H1 (cell line): ENCODE data around the gene LRRC74A. TPM values are rescaled to one million over a fixed set of nuclear protein-coding genes. Genes with fewer than 3 reads are reported as not detected.
A peak's percentile ranks its signal among the peaks of the same experiment; 100 is the strongest.

Source experiments
- CHD1 ChIP-seq: IDR thresholded peaks from 2 replicates; pipeline ENCODE4 v1.6.1; 2012; ENCODE audit warnings: low read depth, low read length, improper control_type of control experiment
- ZNF274 ChIP-seq: IDR thresholded peaks from 2 replicates; pipeline ENCODE4 v1.7.0; 2012; ENCODE audit warnings: low read length, borderline replicate concordance; ENCODE audit errors: extremely low read depth
- polyA plus RNA-seq, 7 experiments: library from polyadenylated mRNA; depleted of rRNA in 3 of 7; stranded (reverse) in 5 of 7; unstranded in 2 of 7; fragments of >200 nt in 5 of 7; fragments of 200-250 nt in 2 of 7; gene quantifications; 1 replicate in 5 of 7; 2 replicates in 1 of 7; 4 replicates in 1 of 7; pipeline versions ENCODE4 v1.2.1 to v1.2.3, GENCODE V29; 2011 to 2013; ENCODE audit warnings: missing spikeins in 2 of 7, mixed read lengths in 2 of 7
- total RNA-seq: library from RNA; stranded (reverse); fragmentation: NEBNext Ultra II Directional; extraction: Animal tissue kit (Norgen Biotek cat#: 25700); gene quantifications from 2 replicates; pipeline ENCODE4 v1.2.1, GENCODE V29; 2021
- TF ChIP-seq, protein P1 (sequence below): fragments of 300-600 bp; sonication (generic); IDR thresholded peaks from 2 replicates; pipeline ENCODE4 v1.7.1; 2012; ENCODE audit warnings: low read length, moderate library complexity, mild to moderate bottlenecking, inconsistent platforms; ENCODE audit not compliant: insufficient replicate concordance
- TF ChIP-seq, protein P2 (sequence below), 3 experiments: IDR thresholded peaks; 1 replicate in 2 of 3; 2 replicates in 1 of 3; pipeline versions ENCODE4 v1.5.1 to v1.6.1; 2011; ENCODE audit warnings: low read length in 3 of 3, mild to moderate bottlenecking in 3 of 3, inconsistent platforms in 2 of 3, low read depth in 1 of 3, moderate library complexity in 1 of 3; ENCODE audit not compliant: insufficient read depth in 1 of 3; ENCODE audit errors: control extremely low read depth in 1 of 3

Gene LRRC74A
- total and polyA plus RNA-seq, 2 of the 8 experiments (the other 6 are each of a cell fraction or from before 2014, with no cell fraction given), result not detected

DNA sequence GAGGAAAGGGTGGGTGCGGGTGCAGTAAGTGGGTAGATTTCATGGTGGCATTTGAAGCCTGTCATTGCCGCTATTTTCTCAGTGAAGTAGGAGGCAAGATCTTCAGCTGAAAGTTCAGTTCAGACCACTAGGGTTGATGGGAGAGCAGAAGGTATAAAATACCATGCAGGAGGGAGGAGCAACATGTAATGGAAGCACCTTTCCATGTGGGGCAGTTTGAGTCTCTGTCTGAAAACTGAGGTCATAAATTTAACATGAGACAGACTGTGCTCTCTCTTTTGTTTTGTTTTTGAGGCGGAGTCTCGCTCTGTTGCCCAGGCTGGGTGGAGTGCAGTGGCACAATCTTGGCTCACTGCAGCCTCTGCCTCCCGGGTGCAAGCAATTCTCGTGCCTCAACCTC, 22.7 kb downstream of the LRRC74A start (continued):
- TF ChIP-seq, protein P1, sequence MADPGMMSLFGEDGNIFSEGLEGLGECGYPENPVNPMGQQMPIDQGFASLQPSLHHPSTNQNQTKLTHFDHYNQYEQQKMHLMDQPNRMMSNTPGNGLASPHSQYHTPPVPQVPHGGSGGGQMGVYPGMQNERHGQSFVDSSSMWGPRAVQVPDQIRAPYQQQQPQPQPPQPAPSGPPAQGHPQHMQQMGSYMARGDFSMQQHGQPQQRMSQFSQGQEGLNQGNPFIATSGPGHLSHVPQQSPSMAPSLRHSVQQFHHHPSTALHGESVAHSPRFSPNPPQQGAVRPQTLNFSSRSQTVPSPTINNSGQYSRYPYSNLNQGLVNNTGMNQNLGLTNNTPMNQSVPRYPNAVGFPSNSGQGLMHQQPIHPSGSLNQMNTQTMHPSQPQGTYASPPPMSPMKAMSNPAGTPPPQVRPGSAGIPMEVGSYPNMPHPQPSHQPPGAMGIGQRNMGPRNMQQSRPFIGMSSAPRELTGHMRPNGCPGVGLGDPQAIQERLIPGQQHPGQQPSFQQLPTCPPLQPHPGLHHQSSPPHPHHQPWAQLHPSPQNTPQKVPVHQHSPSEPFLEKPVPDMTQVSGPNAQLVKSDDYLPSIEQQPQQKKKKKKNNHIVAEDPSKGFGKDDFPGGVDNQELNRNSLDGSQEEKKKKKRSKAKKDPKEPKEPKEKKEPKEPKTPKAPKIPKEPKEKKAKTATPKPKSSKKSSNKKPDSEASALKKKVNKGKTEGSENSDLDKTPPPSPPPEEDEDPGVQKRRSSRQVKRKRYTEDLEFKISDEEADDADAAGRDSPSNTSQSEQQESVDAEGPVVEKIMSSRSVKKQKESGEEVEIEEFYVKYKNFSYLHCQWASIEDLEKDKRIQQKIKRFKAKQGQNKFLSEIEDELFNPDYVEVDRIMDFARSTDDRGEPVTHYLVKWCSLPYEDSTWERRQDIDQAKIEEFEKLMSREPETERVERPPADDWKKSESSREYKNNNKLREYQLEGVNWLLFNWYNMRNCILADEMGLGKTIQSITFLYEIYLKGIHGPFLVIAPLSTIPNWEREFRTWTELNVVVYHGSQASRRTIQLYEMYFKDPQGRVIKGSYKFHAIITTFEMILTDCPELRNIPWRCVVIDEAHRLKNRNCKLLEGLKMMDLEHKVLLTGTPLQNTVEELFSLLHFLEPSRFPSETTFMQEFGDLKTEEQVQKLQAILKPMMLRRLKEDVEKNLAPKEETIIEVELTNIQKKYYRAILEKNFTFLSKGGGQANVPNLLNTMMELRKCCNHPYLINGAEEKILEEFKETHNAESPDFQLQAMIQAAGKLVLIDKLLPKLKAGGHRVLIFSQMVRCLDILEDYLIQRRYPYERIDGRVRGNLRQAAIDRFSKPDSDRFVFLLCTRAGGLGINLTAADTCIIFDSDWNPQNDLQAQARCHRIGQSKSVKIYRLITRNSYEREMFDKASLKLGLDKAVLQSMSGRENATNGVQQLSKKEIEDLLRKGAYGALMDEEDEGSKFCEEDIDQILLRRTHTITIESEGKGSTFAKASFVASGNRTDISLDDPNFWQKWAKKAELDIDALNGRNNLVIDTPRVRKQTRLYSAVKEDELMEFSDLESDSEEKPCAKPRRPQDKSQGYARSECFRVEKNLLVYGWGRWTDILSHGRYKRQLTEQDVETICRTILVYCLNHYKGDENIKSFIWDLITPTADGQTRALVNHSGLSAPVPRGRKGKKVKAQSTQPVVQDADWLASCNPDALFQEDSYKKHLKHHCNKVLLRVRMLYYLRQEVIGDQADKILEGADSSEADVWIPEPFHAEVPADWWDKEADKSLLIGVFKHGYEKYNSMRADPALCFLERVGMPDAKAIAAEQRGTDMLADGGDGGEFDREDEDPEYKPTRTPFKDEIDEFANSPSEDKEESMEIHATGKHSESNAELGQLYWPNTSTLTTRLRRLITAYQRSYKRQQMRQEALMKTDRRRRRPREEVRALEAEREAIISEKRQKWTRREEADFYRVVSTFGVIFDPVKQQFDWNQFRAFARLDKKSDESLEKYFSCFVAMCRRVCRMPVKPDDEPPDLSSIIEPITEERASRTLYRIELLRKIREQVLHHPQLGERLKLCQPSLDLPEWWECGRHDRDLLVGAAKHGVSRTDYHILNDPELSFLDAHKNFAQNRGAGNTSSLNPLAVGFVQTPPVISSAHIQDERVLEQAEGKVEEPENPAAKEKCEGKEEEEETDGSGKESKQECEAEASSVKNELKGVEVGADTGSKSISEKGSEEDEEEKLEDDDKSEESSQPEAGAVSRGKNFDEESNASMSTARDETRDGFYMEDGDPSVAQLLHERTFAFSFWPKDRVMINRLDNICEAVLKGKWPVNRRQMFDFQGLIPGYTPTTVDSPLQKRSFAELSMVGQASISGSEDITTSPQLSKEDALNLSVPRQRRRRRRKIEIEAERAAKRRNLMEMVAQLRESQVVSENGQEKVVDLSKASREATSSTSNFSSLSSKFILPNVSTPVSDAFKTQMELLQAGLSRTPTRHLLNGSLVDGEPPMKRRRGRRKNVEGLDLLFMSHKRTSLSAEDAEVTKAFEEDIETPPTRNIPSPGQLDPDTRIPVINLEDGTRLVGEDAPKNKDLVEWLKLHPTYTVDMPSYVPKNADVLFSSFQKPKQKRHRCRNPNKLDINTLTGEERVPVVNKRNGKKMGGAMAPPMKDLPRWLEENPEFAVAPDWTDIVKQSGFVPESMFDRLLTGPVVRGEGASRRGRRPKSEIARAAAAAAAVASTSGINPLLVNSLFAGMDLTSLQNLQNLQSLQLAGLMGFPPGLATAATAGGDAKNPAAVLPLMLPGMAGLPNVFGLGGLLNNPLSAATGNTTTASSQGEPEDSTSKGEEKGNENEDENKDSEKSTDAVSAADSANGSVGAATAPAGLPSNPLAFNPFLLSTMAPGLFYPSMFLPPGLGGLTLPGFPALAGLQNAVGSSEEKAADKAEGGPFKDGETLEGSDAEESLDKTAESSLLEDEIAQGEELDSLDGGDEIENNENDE, result no peak
- TF ChIP-seq ZNF274, result no peak
- TF ChIP-seq CHD1, result no peak
- TF ChIP-seq, protein P2, sequence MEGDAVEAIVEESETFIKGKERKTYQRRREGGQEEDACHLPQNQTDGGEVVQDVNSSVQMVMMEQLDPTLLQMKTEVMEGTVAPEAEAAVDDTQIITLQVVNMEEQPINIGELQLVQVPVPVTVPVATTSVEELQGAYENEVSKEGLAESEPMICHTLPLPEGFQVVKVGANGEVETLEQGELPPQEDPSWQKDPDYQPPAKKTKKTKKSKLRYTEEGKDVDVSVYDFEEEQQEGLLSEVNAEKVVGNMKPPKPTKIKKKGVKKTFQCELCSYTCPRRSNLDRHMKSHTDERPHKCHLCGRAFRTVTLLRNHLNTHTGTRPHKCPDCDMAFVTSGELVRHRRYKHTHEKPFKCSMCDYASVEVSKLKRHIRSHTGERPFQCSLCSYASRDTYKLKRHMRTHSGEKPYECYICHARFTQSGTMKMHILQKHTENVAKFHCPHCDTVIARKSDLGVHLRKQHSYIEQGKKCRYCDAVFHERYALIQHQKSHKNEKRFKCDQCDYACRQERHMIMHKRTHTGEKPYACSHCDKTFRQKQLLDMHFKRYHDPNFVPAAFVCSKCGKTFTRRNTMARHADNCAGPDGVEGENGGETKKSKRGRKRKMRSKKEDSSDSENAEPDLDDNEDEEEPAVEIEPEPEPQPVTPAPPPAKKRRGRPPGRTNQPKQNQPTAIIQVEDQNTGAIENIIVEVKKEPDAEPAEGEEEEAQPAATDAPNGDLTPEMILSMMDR (IDR thresholded peaks at IDR 0.05; ENCODE audit: control extremely low read depth in 1 of 3, insufficient read depth in 1 of 3, low read depth in 1 of 3, low read length in 3 of 3), result peak in 2 of 3 experiments; percentile 13 to 25; a peak in 2 of 4 replicates
